GM19397 (cell line): Measurements from ENCODE around the gene NR0B2.
A peak's percentile ranks its signal among the peaks of the same experiment; 100 is the strongest.

Source experiments
- ATAC-seq: cut with Tn5 transposase; IDR thresholded peaks from one replicate; pipeline ENCODE4 v1.9.1; 2021; ENCODE audit warnings: mild to moderate bottlenecking, moderate library complexity; ENCODE audit not compliant: unreplicated experiment

The NR0B2 gene

GRCh38 chr1:26938004-26938658 is 24.4 kb upstream of the NR0B2 start:
- ATAC-seq: no peak

DNA sequence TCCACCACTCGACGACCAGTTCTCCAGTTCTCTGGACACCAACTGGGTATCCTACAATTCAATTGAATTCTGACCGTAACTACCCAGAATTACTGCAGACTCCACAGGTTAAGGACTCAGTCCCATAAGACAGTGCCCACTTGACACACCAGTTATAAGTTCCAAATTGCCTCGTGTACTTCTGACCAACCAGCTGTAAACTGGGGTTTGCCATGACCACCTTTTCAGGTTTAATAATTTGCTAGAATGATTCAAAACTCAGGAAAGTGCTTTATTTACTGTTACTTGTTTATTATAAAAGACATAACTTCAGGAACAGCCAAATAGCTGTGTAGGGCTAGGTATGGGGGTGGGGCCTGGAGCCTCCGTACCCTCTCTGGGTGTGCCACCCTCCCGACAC is 23.0 kb upstream of the NR0B2 start:
- ATAC-seq: no peak

DNA sequence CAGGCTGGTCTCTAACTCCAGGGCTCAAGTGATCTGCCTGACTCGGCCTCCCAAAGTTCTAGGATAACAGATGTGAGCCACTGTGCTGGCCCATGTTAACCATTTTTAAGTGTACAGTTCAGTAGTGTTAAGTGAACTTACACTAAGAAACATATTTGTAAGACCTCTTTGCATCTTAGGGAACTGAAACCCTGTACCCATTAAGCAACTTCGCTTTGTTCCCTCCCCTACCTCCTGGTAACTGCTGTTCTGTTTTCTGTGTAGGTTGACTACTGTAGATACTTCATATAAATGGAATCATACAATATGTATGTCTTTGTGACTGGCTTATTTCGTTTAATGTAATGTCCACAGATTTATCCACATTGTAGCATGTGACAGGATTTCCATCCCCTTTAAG is 18.8 kb upstream of the NR0B2 start:
- no peak for ATAC-seq

DNA sequence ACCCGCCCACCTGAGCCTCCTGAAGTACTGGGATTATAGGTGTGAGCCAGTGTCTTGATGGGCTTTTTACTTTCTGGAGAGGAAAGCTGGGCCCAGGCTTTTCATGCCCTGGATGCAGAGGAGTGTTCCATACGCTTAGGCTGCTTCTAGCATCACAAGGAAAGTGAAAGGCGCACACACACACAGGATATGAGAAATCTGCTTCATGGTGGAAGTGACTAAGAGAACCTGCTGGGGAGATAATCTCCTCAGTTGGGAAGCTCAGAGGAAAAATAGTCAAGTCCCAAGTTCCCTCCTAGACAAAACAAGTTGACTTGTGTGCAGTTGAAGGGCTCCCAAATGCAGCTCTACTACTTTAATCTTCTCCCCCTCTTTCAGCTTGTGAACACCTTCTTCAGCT is 9.9 kb upstream of the NR0B2 start:
- no peak for ATAC-seq

DNA sequence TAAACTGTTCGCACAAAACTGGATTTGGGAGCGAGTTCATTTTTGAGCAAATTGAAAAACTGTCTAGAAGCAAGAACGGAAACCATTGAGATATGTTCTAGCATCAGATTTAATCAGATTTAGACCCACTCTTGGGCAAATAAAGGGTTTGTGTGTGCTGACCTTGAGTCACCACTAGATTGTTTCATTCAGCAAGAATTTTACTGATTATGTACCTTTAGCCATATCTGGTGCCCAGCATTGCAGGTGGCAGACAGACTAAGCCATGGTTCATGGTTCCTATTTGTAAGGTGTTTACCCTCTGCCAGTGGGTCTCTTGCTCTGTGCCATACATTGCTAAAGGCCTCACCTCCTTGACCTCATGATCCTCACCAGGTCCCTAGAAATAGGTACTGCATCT is 9.1 kb upstream of the NR0B2 start:
- ATAC-seq: no peak

GRCh38 chr1:26922431-26922729 is 8.6 kb upstream of the NR0B2 start:
- ATAC-seq: no peak

DNA sequence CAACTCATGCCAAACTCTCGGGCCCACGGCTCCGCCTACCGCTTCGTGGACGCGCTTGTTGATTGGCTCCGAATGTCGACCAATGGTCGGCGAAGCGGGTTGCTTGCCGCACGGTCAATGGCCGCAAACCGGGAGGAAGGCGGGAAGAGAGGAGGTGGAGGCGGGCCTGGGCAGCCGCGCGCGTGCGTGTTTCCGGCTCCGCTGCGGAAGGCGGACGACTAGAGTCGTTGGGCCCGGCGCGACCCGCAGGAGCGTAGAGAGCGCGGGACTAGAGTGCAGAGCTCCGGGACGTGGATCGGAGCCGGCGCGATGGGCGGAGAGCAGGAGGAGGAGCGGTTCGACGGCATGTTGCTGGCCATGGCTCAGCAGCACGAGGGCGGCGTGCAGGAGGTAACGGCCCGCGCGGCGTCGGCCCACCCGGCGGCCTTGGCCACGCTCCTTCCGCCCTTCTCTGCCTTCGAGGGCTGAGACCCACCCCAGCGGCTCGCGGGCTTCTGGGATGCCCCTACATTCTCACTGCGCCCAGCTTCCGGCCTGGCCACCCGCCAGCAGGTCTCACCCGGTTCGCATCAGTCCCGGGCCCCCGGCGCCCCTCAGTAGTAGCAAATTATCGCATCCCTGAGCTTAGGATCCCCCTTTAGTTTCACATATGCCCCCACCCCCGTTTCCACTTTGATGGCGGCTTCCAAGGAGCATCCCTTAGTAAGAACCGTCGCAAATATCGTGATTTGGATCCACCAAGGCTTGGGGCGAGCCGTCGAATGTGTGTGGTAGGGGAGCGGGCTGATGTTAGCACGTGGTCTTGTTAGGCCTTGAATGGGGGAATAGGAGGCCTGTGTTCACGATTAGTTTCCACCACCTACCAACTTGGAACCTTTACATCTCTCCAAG is 8.0 kb upstream of the NR0B2 start, which contains the start of gene NUDC:
TSS of gene NUDC (plus strand) at position 204 of the 891 bp plus-strand sequence. CDS start at position 310, 106 bp downstream.
- peak; percentile 93 for ATAC-seq

DNA sequence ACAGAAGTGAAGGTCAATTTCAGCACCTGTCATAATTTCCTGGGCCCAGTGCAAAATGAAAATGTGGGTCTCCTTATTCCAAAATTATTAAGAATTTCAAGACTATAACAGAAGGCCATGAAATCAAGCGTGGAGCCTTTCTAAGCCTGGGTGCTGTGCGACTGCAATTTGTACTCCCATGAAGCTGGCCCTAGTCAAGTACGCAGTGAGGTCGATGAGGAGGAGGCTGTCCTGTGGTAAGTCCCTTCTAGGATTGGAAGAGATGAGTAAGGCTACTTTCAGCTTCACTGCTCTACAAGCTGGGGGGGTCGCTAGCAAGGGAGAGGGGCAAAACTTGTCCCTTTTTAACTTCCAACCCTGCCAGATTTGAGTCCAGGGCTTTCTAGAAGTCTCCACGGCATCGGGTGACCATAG is 7.4 kb upstream of the NR0B2 start:
- ATAC-seq: no peak

GRCh38 chr1:26915204-26915842 is 1.5 kb upstream of the NR0B2 start:
- no peak for ATAC-seq

DNA sequence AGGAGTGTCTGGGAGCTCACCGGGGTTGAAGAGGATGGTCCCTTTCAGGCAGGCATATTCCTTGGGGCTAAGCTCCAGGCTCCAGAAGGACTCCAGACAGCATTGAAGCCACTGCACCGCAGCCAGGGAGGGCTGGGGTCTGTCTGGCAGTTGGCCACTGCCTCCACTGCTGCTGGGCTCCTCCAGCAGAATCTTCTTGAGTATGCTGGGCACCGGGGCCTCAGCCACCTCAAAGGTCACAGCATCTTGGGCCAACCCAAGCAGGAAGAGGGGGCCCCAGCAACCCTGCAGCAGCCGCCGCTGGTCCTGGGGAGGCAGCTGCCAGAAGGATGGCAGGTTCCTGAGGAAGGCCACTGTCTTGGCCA is 404 bp downstream of the NR0B2 start:
- no peak for ATAC-seq

DNA sequence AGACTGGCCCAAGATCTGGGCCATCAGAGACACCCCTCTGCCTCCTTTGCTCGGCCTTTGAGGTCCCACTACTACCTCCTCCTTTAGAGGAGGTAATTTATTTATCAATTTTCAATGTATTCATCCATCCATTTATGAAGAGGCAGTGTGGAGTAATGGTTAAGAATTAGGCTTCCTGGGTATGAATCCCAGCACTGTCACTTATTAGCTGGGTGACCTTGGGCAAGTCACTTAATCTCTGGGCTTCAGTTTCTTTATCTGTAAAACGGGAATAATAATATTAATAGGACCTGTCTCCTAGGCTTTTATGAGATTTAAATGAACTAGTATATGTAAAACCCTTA is 1.7 kb downstream of the NR0B2 start:
- ATAC-seq: no peak

- no peak for ATAC-seq
Observed at GRCh38 chr1:26911399-26912146, 2.2 kb downstream of the NR0B2 start.

DNA sequence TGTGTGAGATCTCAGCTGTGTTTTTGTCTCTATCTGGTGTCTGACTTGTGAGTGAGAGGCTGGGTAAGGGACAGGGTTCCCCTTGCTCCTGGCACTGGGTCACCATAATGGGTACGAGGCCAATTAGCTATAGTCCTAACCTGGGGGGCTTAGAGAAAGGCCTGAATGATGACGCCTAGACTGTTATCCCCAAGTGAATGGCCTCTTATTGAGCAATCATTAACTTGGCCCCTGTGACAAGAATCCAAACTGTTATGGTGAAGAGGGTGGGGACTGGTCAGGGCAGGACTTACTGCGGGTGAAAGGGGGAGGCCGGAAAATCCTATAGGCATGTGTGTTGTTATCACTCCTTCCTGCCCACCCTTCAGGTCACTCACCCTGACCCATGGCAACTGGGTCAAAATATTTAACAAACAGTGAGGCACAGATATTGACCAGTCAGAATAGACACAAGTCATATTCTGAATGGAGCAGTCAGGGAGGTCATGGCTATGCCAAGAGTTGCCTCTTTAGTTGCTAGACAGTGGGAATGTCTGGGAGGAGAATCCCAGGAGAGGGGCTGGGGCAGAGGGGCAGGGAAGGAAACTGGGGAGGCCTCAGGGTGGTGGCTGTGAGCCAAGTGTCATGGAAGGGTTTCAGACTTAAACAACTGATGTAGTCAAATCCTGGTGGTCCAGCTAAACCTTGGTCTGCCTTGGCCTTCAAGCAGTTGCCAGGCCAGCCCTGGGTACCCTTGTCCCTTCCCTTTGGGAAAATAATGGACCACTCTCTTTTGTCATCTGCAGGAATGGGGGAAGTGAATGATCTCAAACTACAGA is 3.2 kb downstream of the NR0B2 start:
- no peak for ATAC-seq

- ATAC-seq: no peak
Observed at GRCh38 chr1:26909951-26910342, 3.8 kb downstream of the NR0B2 start.

DNA sequence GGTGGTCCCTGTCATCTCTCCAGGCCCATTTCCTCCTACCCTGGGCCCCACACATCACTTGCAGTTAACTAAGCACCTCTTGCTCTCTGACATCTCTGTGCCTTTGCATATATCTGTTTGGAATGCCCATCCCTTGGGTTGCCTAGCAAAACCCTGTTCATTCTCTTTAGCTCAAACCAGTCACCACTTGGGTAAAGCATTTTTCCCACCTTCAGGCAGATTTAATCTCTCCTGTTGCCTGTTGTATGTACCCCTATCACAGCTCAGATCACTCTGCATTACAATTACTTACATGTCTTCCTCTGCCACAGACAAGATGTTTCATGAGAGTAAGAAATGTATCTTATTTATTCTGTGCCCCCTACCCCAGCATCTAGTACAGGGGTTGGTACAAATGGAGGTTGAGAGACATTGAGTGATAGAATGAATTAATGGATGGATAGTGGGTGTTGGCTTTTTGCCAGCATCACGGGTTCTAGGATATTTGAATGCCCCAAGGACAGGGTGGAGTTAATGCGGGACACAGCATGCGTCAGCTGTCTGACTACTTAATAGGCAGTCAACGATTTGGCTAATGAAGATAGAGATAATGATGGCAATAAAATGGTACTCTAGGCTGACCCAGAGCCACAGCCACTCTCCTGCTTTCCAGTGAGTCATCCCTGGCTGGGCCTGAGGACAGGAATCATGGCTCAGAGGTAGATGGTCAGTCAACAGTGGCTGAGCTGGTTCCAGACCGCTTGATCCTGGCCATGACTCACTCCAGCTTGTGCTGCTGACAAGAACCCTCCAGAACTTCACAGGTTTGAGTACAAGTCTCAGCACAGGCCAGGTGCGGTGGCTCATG is 6.5 kb downstream of the NR0B2 start:
- ATAC-seq: no peak

GRCh38 chr1:26900815-26901511 is 12.8 kb downstream of the NR0B2 start:
- no peak for ATAC-seq

- ATAC-seq: peak; percentile 67
Observed at GRCh38 chr1:26900001-26900814, 13.6 kb downstream of the NR0B2 start, which contains the start of gene GPATCH3. Gene GPATCH3, minus strand, starts transcription at chr1:26900467. Its CDS starts 25 bp downstream, at chr1:26900442.

- ATAC-seq: no peak
Observed at GRCh38 chr1:26897351-26897750, 16.4 kb downstream of the NR0B2 start.
